Activated naive CD4-positive, alpha-beta T cell (primary cell): ENCODE data around the gene DHDH.

Experiments used
- DNase-seq, 4 experiments: peaks; one replicate each; lab custom pipeline; 2025; lab: John Stamatoyannopoulos, UW

DHDH gene

GRCh38 chr19:48967346-48968178 lies 34.1 kb downstream of the DHDH start:
- no peak for DNase-seq

- no peak for DNase-seq
These were observed 34.7 kb downstream of the DHDH start for GRCh38 chr19:48968179-48968661.

GRCh38 chr19:48968813-48969218 lies 35.3 kb downstream of the DHDH start:
- no peak for DNase-seq

GRCh38 chr19:48969276-48970138 lies 36.0 kb downstream of the DHDH start:
- DNase-seq: no peak

GRCh38 chr19:48970139-48970766 lies 36.8 kb downstream of the DHDH start:
- DNase-seq: no peak

- DNase-seq: peak; percentile 39 to 84 (median 76)
These were observed 37.5 kb downstream of the DHDH start for GRCh38 chr19:48970923-48971395.

GRCh38 chr19:48975947-48976847 lies 42.7 kb downstream of the DHDH start:
- peak in 1 of 4 experiments; percentile 12 for DNase-seq

- DNase-seq: no peak
These were observed 43.6 kb downstream of the DHDH start for GRCh38 chr19:48977061-48977460.

- no peak for DNase-seq
These were observed 48.8 kb downstream of the DHDH start for GRCh38 chr19:48982280-48982679.

GRCh38 chr19:48985711-48986110 lies 52.2 kb downstream of the DHDH start:
- DNase-seq: no peak

- no peak for DNase-seq
These were observed 52.7 kb downstream of the DHDH start for GRCh38 chr19:48986211-48986610.

- no peak for DNase-seq
These were observed 53.8 kb downstream of the DHDH start for GRCh38 chr19:48987323-48987722.

GRCh38 chr19:48988286-48988685 lies 54.8 kb downstream of the DHDH start:
- DNase-seq: no peak

- no peak for DNase-seq
These were observed 55.4 kb downstream of the DHDH start for GRCh38 chr19:48988860-48989259.

GRCh38 chr19:48989701-48990291 lies 56.3 kb downstream of the DHDH start:
- no peak for DNase-seq

- no peak for DNase-seq
These were observed 56.9 kb downstream of the DHDH start for GRCh38 chr19:48990400-48990799.

- DNase-seq: no peak
These were observed 57.6 kb downstream of the DHDH start for GRCh38 chr19:48991011-48991609.

- no peak for DNase-seq
These were observed 58.5 kb downstream of the DHDH start for GRCh38 chr19:48991873-48992580.

GRCh38 chr19:48992581-48993174 lies 59.2 kb downstream of the DHDH start:
- DNase-seq: peak in 1 of 4 experiments; percentile 30
